Superior temporal gyrus (tissue), 1 donor: ENCODE results near the gene SGK2.

Source experiments
- DNase-seq: peaks from one replicate; pipeline ENCODE4 v3.0.0-alpha.2; 2016; ENCODE audit errors: extremely low spot score

The SGK2 gene

DNA sequence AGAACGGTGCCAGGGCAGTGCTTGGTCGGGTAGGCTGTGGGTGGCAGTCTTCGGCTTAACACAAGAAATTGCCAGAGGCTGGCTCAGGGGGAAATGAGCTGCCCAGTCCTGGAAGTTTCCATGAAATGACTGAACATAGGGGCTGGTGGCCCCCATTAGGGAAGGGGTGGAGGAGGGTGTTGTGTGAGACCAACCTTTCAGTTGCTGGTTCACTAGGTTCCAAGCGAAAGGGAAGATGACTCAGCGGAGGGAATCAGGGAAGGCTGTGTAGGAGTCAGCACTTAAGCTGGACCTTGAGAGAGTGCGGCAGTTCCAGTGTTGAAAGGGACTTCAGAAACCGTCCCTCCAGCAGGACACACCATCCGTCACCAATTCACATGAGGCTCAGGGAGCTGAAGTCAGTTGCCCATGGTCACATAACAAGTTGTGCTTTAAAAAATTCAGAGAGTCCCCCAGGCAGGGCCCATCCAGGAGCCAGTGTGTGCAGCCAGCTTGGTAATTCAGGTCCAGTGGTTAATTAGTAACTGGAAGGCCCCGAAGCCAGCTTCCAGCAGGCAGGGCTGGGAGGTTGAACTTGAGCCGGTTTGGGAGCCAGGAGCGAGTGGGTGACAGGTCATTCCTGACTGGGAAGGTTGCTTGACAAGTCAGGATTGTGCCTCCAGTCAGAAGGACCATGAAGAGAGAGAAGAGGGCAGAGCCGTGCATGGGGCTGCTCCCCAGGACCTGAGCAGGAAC is at the start of gene SGK2:
Gene SGK2 (plus strand): TSS at position 616 of the 735 bp plus-strand sequence. CDS start 7,469 bp downstream, outside the sequence.
- no peak for DNase-seq

DNA sequence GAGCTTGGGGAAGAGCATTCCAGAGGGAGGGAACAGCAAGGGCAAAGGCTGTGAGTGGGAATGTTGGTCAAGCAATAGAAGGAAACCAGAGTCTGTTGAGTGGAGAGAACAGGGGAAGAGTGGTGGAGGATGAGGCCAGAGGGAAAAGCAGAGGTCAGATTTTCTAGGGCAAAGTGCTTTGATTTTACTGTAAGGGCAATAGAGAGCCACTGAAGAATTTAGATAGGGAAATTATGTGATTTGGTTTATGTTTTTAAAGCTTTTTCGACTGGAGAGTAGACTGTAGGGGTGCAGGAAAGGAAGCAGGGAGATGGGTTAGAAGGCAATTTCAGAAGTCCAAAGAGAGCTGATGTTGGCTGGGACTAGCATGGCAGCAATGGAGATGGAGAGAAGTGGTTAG is 46.9 kb upstream of the SGK2 start:
- no peak for DNase-seq

DNA sequence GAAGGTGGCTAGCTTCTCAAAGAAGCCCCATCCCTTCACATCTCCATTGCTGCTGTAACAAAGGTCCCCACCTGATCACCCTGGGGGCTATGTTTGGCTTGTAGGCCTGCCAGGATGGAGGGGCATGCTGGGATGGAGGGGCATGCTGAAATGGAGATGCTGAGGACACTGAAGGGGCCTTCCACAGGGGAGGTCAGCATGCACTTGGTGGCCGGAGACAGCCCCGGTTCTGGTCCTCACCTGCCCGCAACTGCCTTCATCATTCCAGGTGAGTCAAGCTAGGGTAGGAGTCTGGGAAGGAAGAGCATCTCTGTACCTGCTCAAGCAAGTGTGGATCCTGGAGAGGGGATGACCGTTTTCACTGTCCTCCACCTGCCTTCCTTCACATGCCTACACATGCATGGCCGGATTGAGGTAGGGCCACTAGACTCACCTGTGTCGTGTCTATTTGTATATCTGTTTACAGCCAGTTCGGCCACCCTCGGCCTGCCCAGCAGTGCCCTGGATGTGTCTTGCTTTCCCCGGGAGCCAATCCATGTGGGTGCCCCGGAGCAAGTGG is 45.4 kb upstream of the SGK2 start:
- no peak for DNase-seq

DNA sequence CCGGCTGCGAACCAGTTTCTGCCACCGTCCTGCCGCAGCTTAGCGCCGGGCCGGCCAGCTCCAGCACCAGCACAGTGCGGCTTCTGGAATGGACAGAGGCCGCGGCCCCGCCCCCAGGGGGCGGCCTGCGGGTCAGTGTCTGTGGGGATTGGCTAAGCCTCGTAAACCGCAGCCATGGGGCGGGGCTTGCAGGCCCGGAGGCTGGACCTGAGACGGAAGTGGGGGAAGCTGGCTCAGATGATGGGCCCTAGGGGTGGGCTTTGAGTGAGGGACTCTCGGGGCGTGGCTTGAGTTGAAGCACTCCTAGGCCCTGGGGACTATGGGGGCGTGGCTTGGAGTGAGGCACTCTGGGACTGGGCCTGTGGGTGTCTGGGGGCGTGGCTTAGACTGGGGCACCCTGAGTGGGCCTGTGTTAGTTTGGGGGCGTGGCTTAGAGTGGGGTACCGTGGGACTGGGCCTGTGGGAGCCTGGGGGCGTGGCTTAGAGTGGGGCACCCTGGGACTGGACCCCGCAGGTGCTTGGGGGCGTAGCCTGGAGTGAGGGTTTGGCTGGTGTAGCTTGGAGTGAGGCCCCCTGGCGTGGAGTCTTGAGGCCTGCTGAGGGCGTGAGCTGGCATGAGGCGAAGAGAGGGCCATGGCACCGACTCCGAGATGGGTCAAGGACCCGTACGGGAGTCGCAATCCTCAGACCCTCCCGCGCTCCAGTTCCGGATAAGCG is 44.7 kb upstream of the SGK2 start:
- peak; percentile 97 for DNase-seq

DNA sequence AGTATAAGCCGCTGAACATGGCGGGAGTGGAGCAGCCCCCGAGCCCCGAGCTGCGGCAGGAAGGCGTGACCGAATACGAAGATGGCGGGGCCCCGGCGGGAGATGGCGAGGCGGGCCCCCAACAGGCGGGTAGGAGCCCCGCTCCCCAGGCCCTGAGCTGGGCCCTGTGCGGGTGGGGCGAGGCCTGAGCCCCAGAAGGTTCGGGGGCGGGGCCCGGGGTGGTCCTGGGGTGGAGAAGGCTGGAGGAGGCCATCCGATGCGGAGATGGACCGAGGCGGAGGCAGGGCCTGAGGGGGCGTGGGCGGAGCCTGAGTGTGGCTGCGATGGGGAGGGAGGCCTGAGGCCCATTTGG is 44.2 kb upstream of the SGK2 start:
- no peak for DNase-seq

DNA sequence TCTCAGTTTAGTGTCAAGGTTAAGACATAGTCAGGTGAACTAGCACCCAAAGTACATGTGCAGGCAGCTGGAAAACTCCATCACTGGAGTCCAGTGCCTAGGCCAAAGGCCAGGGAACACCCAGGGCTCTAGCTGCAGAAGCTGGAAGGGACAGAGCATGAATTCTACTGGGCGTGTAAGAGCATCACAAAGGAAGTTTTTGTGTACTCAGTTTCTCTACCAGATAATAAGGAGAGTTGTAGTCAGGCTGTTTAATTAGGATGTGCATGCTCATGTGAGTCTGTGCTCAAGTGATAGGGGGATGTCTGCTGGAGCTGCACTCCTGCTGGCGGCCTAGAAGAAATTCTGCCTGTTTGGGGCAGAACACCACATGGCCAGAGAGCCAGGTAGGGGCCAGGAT is 43.2 kb upstream of the SGK2 start:
- DNase-seq = peak; percentile 47

DNA sequence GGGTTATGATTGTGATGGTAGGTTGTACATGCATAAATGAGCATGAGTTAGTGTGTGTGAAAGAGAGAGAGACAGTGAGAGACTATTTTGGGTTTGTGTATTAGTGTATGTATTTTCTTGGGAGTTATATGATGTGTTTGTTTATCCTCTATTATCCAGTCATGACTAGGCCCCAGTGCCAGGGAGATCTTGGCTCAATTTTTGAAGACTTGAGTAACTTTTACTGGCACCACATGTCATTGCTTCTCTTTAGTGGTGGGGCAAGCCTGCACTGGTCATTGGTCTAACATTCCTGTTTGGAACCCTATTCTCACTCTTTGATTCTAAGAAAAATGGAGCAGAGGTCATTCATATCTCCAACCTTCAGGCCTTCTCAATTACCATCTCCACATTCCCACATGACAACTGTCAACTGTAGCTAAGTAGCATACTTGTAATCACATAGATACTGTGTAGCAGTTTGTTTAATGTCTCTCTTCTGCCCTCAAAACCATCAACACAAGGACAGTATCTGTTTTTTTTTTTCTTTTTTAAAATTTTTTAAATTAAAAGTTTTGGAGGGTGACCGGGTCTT is 42.5 kb upstream of the SGK2 start:
- DNase-seq = no peak

DNA sequence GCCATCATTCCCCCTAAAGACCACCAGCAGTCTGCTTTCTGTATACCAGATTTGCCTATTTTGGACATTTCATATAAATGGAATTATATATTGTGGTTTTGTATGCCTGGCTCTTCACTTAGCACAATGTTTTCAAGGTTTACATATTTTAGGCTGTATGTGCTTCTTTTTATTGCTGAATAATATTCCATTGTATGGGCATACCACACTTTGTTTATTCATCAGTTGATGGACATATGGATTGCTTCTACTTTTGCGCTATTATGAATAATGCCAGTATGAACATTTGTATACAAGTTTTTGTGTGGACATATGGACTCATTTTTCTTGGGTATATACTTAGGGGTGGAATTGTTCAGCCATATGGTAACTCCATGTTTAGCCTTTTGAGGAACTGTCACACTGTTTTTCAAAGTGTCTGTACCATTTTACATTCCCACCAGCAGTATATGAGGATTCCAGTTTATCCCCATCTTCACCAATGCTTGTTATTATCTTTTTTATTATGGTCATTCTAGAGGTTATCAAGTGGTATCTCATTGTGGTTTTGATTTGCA is 38.7 kb upstream of the SGK2 start:
- DNase-seq = no peak

DNA sequence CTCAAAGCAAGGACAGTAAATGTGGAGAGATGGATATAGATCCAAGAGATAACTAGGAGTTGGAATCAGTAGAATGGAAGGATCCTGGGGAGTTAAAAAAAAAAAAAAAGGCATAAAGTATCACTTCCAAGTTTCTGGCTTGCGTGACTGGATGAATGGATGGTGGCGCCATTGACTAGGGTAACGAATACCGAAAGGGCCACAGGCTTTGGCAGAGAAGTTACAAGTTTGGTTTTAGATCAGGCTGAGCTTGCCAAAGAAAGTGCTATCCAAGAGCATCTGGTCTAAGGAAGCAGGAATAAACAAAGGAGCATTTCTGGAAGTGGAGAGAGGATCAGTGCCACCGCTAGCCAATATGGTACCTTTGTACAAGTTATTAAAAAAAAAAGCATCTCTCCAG is 33.8 kb upstream of the SGK2 start:
- peak; percentile 46 for DNase-seq

DNA sequence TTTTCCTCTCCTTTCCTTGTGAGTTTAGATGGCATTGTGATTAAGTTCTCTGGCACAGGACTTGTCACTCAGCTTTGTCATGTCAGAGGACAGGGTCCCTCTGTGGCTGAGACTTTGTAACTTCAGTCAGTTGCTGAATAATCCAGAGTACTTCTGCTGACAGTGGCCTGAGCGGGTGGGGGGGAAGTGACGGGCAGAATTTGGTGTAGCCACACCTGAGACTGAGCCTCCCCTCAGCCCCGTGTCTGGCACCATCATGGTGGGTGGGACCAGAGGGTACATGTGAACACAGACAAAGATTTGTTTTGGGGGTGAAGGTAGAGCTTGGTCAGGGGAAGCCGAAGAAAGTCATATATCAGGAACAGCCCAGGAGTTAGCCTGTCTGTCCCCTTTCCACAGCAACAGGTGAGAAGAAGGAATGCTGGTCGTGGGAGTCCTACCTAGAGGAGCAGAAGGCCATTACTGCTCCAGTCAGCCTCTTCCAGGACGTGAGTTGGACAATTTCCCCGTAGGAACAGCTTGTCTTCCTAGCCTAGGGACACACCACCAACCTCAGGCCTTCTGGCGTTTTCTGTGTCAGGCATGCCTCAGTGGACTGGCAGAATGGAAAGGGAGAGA is 30.5 kb upstream of the SGK2 start:
- DNase-seq = no peak

DNA sequence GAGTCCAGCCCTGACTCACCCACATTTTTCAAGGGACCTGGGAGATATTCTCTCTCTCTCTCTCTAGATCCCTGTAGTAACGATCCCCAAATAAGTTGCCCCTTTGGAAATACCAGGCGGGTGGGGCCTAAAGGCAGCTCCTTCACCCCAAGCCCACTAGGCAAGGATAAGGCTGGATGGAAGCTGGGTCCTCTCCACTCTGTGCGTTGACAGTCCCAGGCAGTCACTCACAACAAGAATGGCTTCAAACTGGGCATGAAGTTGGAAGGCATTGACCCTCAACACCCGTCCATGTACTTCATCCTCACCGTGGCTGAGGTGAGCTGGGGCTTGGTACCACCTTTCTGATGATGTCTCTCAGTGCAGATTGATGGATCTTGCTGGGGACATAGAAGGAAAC is 29.8 kb upstream of the SGK2 start:
- no peak for DNase-seq

DNA sequence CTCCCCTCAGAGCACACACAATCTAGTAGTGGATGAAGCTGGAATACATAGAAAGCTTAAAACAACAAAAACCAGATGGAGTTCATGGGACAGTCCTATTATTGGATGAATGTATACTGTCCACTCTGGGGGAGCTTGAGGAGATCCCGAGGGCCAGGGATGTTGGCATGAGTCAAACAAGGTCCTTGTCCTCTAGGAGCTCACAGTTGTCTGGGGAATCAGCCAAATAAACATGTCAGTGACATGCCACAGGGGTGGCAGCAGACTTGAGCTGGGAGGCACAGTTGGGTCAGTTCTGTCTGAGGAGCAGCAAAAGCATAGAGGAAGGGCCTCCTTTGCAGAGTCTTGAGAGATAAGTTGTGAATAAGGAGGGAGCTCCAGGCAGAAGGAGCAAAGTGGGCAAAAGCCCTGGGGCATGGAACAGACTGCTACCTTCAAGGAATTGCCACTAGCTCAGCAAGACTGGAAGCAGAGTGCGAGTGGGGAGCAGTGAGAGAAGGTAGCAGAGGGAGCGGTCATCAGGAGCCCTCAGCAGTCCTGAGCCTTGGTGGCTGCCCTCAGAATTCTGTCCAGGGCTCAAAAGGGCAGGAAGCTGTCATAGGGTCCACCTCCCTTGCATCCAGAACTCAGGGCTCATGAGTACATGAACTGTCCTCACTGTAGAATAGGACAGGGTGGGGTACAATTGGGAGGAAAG is 29.2 kb upstream of the SGK2 start:
- no peak for DNase-seq

DNA sequence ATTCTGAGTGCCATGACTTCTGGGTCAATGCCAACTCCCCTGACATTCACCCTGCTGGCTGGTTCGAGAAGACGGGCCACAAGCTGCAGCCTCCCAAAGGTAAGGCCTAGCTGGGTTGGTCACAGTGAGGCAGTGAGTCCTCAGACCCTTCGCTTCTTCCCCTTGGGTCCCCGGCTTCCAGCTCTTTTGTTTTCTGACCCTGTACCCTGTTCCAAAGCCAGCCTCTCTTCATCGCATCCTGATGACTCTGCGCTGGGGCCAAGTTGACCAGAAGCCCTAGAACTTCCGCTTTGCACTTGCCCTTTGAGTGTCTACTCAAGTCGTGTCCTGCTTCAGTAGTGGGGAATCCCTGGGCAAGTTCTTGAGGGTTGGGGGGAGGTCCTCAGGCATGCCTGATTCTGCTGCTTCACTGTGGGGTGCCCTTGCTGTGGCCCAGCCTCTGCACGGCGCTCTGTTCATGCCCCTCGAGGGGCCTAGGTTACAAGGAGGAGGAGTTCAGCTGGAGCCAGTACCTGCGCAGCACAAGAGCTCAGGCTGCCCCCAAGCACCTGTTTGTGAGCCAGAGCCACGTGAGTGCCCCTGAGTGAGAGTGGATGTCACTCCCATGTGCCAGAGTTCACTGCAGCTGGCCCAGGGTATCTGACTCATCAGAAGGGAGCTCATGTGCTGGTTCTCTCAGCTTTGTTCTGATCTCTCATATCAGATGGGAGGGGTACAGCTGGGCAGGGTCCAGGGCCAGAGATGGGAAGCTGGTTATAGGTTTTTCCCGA is 28.3 kb upstream of the SGK2 start:
- DNase-seq = no peak

DNA sequence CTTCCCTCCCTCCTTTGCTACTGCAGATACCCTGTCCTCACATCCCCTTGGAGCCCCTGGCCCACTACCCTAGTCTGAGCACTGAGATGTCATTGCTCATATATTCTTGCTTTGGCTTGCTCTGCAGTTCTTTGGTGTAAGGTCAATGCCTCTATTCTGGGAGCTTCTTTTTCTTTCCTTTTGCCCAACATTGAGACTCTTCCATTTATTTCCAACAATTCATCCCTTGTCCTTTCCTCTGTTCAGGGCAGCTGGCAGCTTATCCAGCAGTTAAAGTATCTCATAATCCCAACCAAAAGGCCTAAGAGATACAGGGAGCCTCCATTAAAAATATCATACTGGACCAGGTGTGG is 27.8 kb upstream of the SGK2 start:
- no peak for DNase-seq

DNA sequence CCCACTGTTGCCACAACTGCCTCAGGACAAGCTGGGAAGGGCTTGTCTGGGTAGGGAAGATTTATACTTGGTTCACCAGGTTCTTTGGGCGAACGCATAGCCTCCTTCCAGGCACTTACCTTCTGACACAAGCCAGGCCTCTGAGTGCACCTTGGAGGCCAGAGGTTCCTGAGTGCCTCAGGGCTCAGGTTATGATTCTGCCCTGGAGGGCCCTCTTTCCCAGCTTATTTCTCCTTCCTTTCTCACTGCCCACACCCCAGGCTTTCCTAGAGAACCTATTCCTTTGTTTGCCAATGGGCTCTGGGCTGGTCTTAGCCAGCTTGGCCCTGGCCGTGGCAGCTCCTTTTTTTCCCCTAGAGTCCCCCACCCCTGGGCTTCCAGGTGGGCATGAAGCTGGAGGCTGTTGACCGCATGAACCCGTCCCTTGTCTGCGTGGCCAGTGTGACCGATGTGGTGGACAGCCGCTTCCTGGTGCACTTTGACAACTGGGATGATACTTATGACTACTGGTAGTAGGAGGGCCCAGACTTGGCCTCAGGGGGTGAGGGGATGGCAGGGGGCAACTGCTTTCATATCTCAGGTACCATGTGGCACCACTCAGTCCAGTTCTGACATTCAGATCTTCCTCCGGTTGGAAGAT is 26.3 kb upstream of the SGK2 start:
- DNase-seq = no peak

DNA sequence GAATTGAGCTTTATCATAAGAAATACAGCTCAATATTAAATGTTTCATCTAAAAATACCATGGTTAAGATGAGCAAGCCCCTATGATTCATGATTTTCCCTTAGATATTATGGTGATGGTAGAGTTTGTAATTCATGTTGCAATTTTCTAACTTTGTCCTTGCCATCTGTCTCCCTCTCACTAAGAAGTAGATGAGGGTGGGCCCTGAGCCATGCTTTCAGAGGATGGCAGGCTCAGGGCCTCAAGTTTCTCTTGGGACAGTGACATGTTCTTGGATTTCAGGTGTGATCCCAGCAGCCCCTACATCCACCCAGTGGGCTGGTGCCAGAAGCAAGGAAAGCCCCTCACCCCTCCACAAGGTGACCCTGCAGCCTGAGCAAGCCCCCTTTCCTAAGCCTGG is 25.8 kb upstream of the SGK2 start:
- DNase-seq = peak; percentile 24

DNA sequence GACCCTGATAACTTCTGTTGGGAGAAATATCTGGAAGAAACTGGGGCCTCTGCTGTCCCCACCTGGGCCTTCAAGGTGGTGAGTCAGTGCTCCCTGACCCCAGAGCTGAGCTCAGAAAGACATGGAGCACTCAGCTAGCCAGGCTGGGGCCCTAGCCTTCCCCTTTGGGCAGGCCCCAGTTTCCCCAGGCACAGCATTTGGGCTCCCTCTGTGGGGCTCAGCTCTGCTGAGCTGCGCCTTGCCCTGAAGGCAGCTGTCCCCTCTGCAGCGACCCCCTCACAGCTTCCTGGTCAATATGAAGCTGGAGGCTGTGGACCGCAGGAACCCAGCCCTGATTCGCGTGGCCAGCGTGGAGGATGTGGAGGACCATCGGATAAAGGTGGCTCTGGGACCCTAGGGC is 24.8 kb upstream of the SGK2 start:
- no peak for DNase-seq

DNA sequence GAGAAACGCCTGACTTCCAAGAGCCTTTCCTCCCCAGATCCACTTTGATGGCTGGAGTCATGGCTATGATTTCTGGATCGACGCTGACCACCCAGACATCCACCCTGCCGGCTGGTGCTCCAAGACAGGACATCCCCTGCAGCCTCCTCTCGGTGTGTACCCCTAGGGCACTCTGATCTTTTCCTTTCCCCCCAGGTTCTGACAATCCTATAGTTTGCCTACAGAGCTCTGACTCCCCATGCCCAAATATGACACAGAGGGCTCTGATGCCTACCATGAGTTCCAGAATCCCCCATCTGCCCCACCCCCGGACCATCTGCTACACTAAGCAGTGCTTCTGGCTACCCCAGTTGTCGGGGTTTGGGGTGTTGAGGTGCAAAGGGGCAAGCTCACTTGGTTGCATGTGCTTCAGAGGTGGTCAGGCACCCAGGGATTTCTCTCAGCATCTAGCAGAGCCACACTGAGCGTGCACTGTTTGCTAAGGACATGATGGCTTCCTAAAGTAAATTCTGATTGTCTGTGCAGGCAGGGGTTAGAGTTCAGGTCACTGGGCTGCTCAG is 24.0 kb upstream of the SGK2 start:
- no peak for DNase-seq

DNA sequence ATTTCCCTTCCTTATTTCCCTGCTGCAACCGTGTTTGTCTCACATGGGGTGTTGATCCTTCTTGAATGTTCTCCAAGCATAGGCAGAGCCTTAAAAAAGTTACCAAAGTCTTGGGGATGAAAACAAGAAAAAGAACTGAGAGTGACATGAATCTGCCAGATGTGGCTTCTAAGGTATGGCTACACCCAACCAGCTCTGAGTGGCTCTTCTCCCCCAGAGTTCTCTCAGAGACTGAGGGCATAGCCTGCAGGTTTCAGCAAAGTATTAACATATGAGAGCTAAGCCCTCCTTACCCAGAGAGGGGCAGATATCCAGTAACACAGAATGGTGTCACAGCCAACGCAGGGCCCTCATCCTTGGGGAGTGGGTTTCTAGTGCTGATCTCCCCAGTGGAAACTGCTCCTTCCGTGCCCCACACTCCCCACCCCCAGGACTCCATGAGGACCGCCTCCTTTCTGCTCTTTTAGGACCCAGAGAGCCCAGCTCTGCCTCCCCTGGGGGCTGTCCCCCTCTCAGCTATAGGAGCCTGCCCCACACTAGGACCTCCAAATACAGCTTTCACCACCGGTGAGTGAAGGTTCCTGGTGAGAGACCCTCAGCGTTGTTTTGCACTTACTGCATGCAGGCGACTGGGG is 23.3 kb upstream of the SGK2 start:
- DNase-seq = no peak
